HG03108 (cell line): Measurements from ENCODE around the gene BMP2K.

Source experiments
- ATAC-seq: cut with Tn5 transposase; IDR thresholded peaks from one replicate; pipeline ENCODE4 v1.9.1; 2021; ENCODE audit warnings: moderate library complexity; ENCODE audit not compliant: unreplicated experiment

Gene BMP2K

GRCh38 chr4:78923464-78924312 is 147.5 kb downstream of the BMP2K start:
- ATAC-seq: no peak

- ATAC-seq: no peak
Measured at GRCh38 chr4:78926826-78927225, 150.7 kb downstream of the BMP2K start.

- ATAC-seq: no peak
Measured at GRCh38 chr4:78928835-78929234, 152.7 kb downstream of the BMP2K start.

GRCh38 chr4:78930016-78930629 is 154.0 kb downstream of the BMP2K start:
- ATAC-seq: no peak

- ATAC-seq: no peak
Measured at GRCh38 chr4:78936989-78937388, 160.8 kb downstream of the BMP2K start.

- no peak for ATAC-seq
Measured at GRCh38 chr4:78937837-78938236, 161.7 kb downstream of the BMP2K start.

GRCh38 chr4:78938474-78938867 is 162.3 kb downstream of the BMP2K start:
- no peak for ATAC-seq

GRCh38 chr4:78938868-78939666 is 162.9 kb downstream of the BMP2K start, which contains the start of gene PAQR3:
TSS of gene PAQR3 (minus strand) at chr4:78939438. CDS start at chr4:78939224, 214 bp downstream.
- peak; percentile 99 for ATAC-seq

- peak; percentile 12 for ATAC-seq
Measured at GRCh38 chr4:78939667-78940008, 163.5 kb downstream of the BMP2K start.

GRCh38 chr4:78940752-78941151 is 164.6 kb downstream of the BMP2K start:
- no peak for ATAC-seq

- ATAC-seq: no peak
Measured at GRCh38 chr4:78944381-78944780, 168.2 kb downstream of the BMP2K start.

GRCh38 chr4:78945651-78946179 is 169.6 kb downstream of the BMP2K start:
- no peak for ATAC-seq

- ATAC-seq: no peak
Measured at GRCh38 chr4:78949735-78950134, 173.6 kb downstream of the BMP2K start.

- peak; percentile 61 for ATAC-seq
Measured at GRCh38 chr4:78951862-78952472, 175.8 kb downstream of the BMP2K start.

- no peak for ATAC-seq
Measured at GRCh38 chr4:78953231-78953630, 177.1 kb downstream of the BMP2K start.

- no peak for ATAC-seq
Measured at GRCh38 chr4:78953769-78954666, 177.9 kb downstream of the BMP2K start.

- no peak for ATAC-seq
Measured at GRCh38 chr4:78956975-78957374, 180.8 kb downstream of the BMP2K start.

GRCh38 chr4:78960926-78961325 is 184.8 kb downstream of the BMP2K start:
- no peak for ATAC-seq
